ENCODE measurements around the gene MAPK9.

- TF ChIP-seq POLR2A (IDR thresholded peaks at IDR 0.05): no peak
- TF ChIP-seq, protein P1, sequence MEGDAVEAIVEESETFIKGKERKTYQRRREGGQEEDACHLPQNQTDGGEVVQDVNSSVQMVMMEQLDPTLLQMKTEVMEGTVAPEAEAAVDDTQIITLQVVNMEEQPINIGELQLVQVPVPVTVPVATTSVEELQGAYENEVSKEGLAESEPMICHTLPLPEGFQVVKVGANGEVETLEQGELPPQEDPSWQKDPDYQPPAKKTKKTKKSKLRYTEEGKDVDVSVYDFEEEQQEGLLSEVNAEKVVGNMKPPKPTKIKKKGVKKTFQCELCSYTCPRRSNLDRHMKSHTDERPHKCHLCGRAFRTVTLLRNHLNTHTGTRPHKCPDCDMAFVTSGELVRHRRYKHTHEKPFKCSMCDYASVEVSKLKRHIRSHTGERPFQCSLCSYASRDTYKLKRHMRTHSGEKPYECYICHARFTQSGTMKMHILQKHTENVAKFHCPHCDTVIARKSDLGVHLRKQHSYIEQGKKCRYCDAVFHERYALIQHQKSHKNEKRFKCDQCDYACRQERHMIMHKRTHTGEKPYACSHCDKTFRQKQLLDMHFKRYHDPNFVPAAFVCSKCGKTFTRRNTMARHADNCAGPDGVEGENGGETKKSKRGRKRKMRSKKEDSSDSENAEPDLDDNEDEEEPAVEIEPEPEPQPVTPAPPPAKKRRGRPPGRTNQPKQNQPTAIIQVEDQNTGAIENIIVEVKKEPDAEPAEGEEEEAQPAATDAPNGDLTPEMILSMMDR (IDR thresholded peaks at IDR 0.05): no peak
Measured at GRCh38 chr5:180235077-180235476, 56.8 kb downstream of the MAPK9 start.

All from heart left ventricle (tissue), 13 donors.